CD14-positive monocyte (primary cell): ENCODE measurements around the gene CDSN. TPM values are rescaled to one million over a fixed set of nuclear protein-coding genes. Genes with fewer than 3 reads are reported as not detected.

Source experiments
- DNase-seq, 3 donors: peaks; one replicate each; pipeline ENCODE4 v3.0.0-alpha.2; 2011 to 2022
- H2AFZ ChIP-seq: 2 replicates; pipeline ENCODE4 v1.6.0; 2012; ENCODE audit warnings: mild to moderate bottlenecking, low read depth, low read length, inconsistent platforms; ENCODE audit not compliant: insufficient read depth, poor library complexity, severe bottlenecking
- H3K27ac ChIP-seq, 2 donors: 1 replicate in 1 of 2; 2 replicates in 1 of 2; pipeline ENCODE4 v1.5.1; 2012 to 2013; ENCODE audit warnings: low read length in 2 of 2, control low read depth in 1 of 2, inconsistent platforms in 1 of 2, low read depth in 1 of 2, mild to moderate bottlenecking in 1 of 2
- H3K27me3 ChIP-seq, 2 donors: one replicate each; pipeline versions ENCODE4 v1.6.0 to v1.6.1; 2011 to 2013; ENCODE audit warnings: low read length in 2 of 2; ENCODE audit not compliant: control insufficient read depth in 2 of 2, insufficient read depth in 2 of 2
- H3K36me3 ChIP-seq, 2 donors: replicated peaks in 1 of 2; 1 replicate in 1 of 2; 2 replicates in 1 of 2; pipeline versions ENCODE4 v1.5.1 to v1.6.1; 2012 to 2013; ENCODE audit warnings: low read length in 2 of 2, control low read depth in 1 of 2, inconsistent platforms in 1 of 2, mild to moderate bottlenecking in 1 of 2; ENCODE audit not compliant: insufficient read depth in 2 of 2, control insufficient read depth in 1 of 2
- H3K4me1 ChIP-seq, 2 donors: 1 replicate in 1 of 2; 2 replicates in 1 of 2; pipeline versions ENCODE4 v1.5.1 to v1.6.1; 2012 to 2013; ENCODE audit warnings: low read length in 2 of 2, control low read depth in 1 of 2, inconsistent platforms in 1 of 2, mild to moderate bottlenecking in 1 of 2, moderate library complexity in 1 of 2; ENCODE audit not compliant: insufficient read depth in 2 of 2, control insufficient read depth in 1 of 2
- H3K4me2 ChIP-seq: replicated peaks from 2 replicates; pipeline ENCODE3; 2012; ENCODE audit warnings: low read length, moderate library complexity, mild to moderate bottlenecking; ENCODE audit not compliant: poor library complexity, severe bottlenecking; ENCODE audit errors: extremely low read depth
- H3K4me3 ChIP-seq, 3 experiments: fragments of 200-600 bp in 1 of 3; sonication (generic) in 1 of 3; replicated peaks in 1 of 3; 1 replicate in 2 of 3; 2 replicates in 1 of 3; pipeline ENCODE4 v1.5.1; 2011 to 2013; ENCODE audit warnings: low read length in 3 of 3, mild to moderate bottlenecking in 3 of 3, control low read depth in 2 of 3, low read depth in 2 of 3, inconsistent platforms in 1 of 3, moderate library complexity in 1 of 3
- H3K79me2 ChIP-seq: 2 replicates; pipeline ENCODE4 v1.6.0; 2012; ENCODE audit warnings: mild to moderate bottlenecking, control low read depth, inconsistent platforms, low read length, moderate library complexity; ENCODE audit not compliant: insufficient read depth
- H3K9ac ChIP-seq: 2 replicates; pipeline ENCODE4 v1.6.0; 2017; ENCODE audit warnings: low read length, mild to moderate bottlenecking; ENCODE audit not compliant: insufficient read depth, poor library complexity, severe bottlenecking
- H3K9me3 ChIP-seq, 2 donors: replicated peaks in 1 of 2; 1 replicate in 1 of 2; 2 replicates in 1 of 2; pipeline versions ENCODE4 v1.5.1 to v1.6.1; 2012 to 2013; ENCODE audit warnings: low read length in 2 of 2, control low read depth in 1 of 2; ENCODE audit not compliant: control insufficient read depth in 1 of 2, insufficient read depth in 1 of 2
- H4K20me1 ChIP-seq: 2 replicates; pipeline ENCODE4 v1.6.0; 2012; ENCODE audit warnings: mild to moderate bottlenecking, low read length, control low read depth, moderate library complexity; ENCODE audit not compliant: insufficient read depth
- H3K27ac Mint-ChIP-seq, 7 donors: one replicate each; pipeline ENCODE4 v1.8.0; 2020; ENCODE audit warnings: mild to moderate bottlenecking in 7 of 7, mixed read lengths in 7 of 7, moderate library complexity in 6 of 7, inconsistent platforms in 2 of 7
- H3K27me3 Mint-ChIP-seq, 3 donors: one replicate each; pipeline ENCODE4 v1.8.0; 2021 to 2022; ENCODE audit warnings: low read depth in 3 of 3, mild to moderate bottlenecking in 3 of 3, mixed read lengths in 3 of 3, moderate library complexity in 3 of 3, inconsistent platforms in 1 of 3
- H3K36me3 Mint-ChIP-seq, 2 donors: one replicate each; pipeline ENCODE4 v1.8.0; 2020; ENCODE audit warnings: mixed read lengths in 2 of 2, inconsistent platforms in 1 of 2, mild to moderate bottlenecking in 1 of 2
- H3K4me1 Mint-ChIP-seq: one replicate; pipeline ENCODE4 v1.8.0; 2020; ENCODE audit warnings: mild to moderate bottlenecking, mixed read lengths
- H3K4me3 Mint-ChIP-seq, 2 donors: one replicate each; pipeline ENCODE4 v1.8.0; 2020; ENCODE audit warnings: mild to moderate bottlenecking in 2 of 2, mixed read lengths in 2 of 2, moderate library complexity in 1 of 2
- H3K9me3 Mint-ChIP-seq, 7 donors: one replicate each; pipeline ENCODE4 v1.8.0; 2020 to 2022; ENCODE audit warnings: mixed read lengths in 7 of 7, mild to moderate bottlenecking in 6 of 7, moderate library complexity in 6 of 7, inconsistent platforms in 2 of 7
- CTCF ChIP-seq: fragments of 200-600 bp; IDR thresholded peaks from one replicate; pipeline ENCODE4 v1.8.0; 2022; ENCODE audit warnings: antibody characterized with exemption, mild to moderate bottlenecking
- WGBS: methylation state at CpG from one replicate; pipeline ENCODE4 v1.1.5; 2013; ENCODE audit warnings: missing lambda C conversion rate; ENCODE audit not compliant: insufficient coverage; 5-methylcytosine and 5-hydroxymethylcytosine counted together
- intact Hi-C, 2 donors: fragments of 100-400 bp; cut with micrococcal nuclease; formaldehyde crosslinking; loops; one replicate each; pipeline versions ENCODE4 v1.15.0 to v1.15.1; 2023
- polyA plus RNA-seq, 3 donors: library from polyadenylated mRNA; depleted of rRNA in 1 of 3; unstranded in 2 of 3; stranded (reverse) in 1 of 3; fragments of 300-500 nt in 2 of 3; fragments of >200 nt in 1 of 3; fragmentation: Illumina TruSeq in 2 of 3; gene quantifications; 1 replicate in 2 of 3; 2 replicates in 1 of 3; pipeline ENCODE4 v1.2.3, GENCODE V29; 2012 to 2021

The CDSN gene
- polyA plus RNA-seq, 3 donors: not detected

DNA sequence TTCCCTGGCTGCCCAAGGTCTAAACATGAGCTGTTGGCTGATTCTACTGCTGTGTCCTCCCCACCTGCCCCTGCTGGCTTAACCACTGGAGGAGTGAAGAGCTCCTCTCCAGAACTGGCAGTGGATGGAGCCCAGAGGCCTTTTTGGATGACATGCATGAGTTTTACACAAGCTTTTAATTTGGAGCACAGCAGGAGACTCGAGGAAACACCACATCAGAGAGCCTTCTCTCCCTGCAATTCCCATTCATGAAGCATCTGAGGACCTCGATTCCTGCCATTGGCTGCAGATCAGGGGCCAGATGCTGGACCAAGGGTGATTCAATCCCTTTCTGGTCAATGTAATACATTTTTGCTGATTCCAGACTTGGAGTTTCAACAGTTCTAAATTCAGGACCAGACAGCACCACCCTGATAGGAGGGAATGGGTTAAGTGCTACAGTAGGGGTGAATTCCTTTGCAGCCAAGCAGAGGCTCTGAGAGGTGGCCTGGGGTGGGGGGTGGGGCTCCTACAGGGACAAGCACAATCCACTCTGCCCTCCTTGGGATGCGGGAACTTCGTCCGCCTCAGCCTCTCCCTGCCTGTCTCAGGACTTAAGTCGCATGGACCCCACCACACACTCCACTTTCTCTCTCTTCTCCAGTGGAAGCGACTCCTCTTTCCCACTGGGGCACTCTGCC is 6.2 kb downstream of the CDSN start:
- Mint-ChIP-seq H3K27me3 (peaks cover 17 to 19% (median 18%) of the 10 kb centered on the region in 3 donors), H3K4me3 (no peak overlapping the region), H3K36me3 (no peaks in the 10 kb centered on the region), H3K4me1 (peaks cover 30% of the 10 kb centered on the region), H3K9me3 (peaks cover 0 to 2% (median 0%) of the 10 kb centered on the region in 7 donors), H3K27ac (peak overlapping the region in 2 of 7 donors; percentile 22 to 46)
- H3K36me3 ChIP-seq: no peaks in the 10 kb centered on the region
- H3K9ac ChIP-seq: no peak overlapping the region
- TF ChIP-seq CTCF: no peak
- no peaks in the 10 kb centered on the region for H3K79me2 ChIP-seq
- intact Hi-C loops: no loop called here
- WGBS: 60% methylated on average over 5 of the region's 7 CpGs
- no peak overlapping the region for H3K27ac ChIP-seq
- peaks cover 0 to 3% of the 10 kb centered on the region in 2 donors for H3K27me3 ChIP-seq
- no peak overlapping the region for H3K4me3 ChIP-seq
- H4K20me1 ChIP-seq: no peaks in the 10 kb centered on the region
- H3K4me1 ChIP-seq: peaks cover 9 to 25% of the 10 kb centered on the region in 2 donors
- peak overlapping the region; percentile 17 for H2AFZ ChIP-seq
- no peak overlapping the region for H3K4me2 ChIP-seq
- H3K9me3 ChIP-seq: no peaks in the 10 kb centered on the region
- no peak for DNase-seq

GRCh38 chr6:31112478-31112877 is 7.8 kb downstream of the CDSN start, which contains the start of gene C6orf15:
Gene C6orf15 (minus strand): TSS chr6:31112575. CDS start chr6:31112555, 20 bp downstream.
- Histone ChIP-seq H3K9ac (no peak within 1 kb of the TSS), H3K27me3 (peaks cover 0 to 3% of the 10 kb centered on the region in 2 donors), H3K9me3 (no peaks in the 10 kb centered on the region), H3K27ac (no peak within 1 kb of the TSS), H4K20me1 (no peaks in the 10 kb centered on the region), H3K36me3 (no peaks in the 10 kb centered on the region), H2AFZ (no peak within 1 kb of the TSS), H3K4me1 (peaks cover 16 to 32% of the 10 kb centered on the region in 2 donors), H3K4me2 (no peak within 1 kb of the TSS), H3K79me2 (no peaks in the 10 kb centered on the region), H3K4me3 (no peak within 1 kb of the TSS)
- Mint-ChIP-seq H3K36me3 (no peaks in the 10 kb centered on the region), H3K27ac (peak within 1 kb of the TSS in 3 of 7 donors; percentile 25 to 66 (median 31)), H3K4me1 (peaks cover 39% of the 10 kb centered on the region), H3K4me3 (no peak within 1 kb of the TSS), H3K27me3 (peaks cover 12 to 15% (median 14%) of the 10 kb centered on the region in 3 donors), H3K9me3 (peaks cover 0 to 2% (median 0%) of the 10 kb centered on the region in 7 donors)
- WGBS: 100% methylated on average over 1 of the region's 5 CpGs
- intact Hi-C loops: no loop called here
- no peak for TF ChIP-seq CTCF
- no peak for DNase-seq
